Natural killer cell (primary cell): ENCODE data around the gene ADAM33. TPM values are rescaled to one million over a fixed set of nuclear protein-coding genes. Genes with fewer than 3 reads are reported as not detected.

Source experiments
- ATAC-seq, 3 donors: fragments of 150-1000 bp in 2 of 3; fragments of 200-7000 bp in 1 of 3; cut with Tn5 transposase; 1 replicate in 1 of 3; 2 replicates in 2 of 3; pipeline ENCODE4 v1.10.0; 2021; ENCODE audit warnings: mild to moderate bottlenecking in 2 of 3, moderate library complexity in 2 of 3
- DNase-seq, 2 donors: peaks; one replicate each; pipeline versions ENCODE4 v3.0.0 to v3.0.0-alpha.2; 2013 to 2021; ENCODE audit warnings: mixed read lengths in 1 of 2
- H3K27ac ChIP-seq: one replicate; pipeline ENCODE4 v1.5.1; 2013; ENCODE audit warnings: mild to moderate bottlenecking, low read length
- H3K27me3 ChIP-seq: one replicate; pipeline ENCODE4 v1.6.1; 2013; ENCODE audit warnings: low read length; ENCODE audit not compliant: control insufficient read depth, insufficient read depth
- H3K36me3 ChIP-seq: one replicate; pipeline ENCODE4 v1.6.1; 2013; ENCODE audit warnings: low read length; ENCODE audit not compliant: control insufficient read depth, insufficient read depth
- H3K4me1 ChIP-seq: one replicate; pipeline ENCODE4 v1.6.1; 2013; ENCODE audit warnings: low read length; ENCODE audit not compliant: control insufficient read depth, insufficient read depth
- H3K4me3 ChIP-seq: one replicate; pipeline ENCODE4 v1.5.1; 2013; ENCODE audit warnings: low read length
- H3K9me3 ChIP-seq: one replicate; pipeline ENCODE4 v1.6.1; 2013; ENCODE audit warnings: low read length; ENCODE audit not compliant: control insufficient read depth, insufficient read depth
- H3K27ac Mint-ChIP-seq, 2 donors: one replicate each; pipeline ENCODE4 v1.8.0; 2022; ENCODE audit warnings: mild to moderate bottlenecking in 2 of 2, mixed read lengths in 2 of 2, moderate library complexity in 1 of 2
- H3K27me3 Mint-ChIP-seq, 2 donors: one replicate each; pipeline ENCODE4 v1.8.0; 2022; ENCODE audit warnings: low read depth in 2 of 2, mixed read lengths in 2 of 2
- H3K36me3 Mint-ChIP-seq: one replicate; pipeline ENCODE4 v1.8.0; 2022; ENCODE audit warnings: mixed read lengths
- H3K4me1 Mint-ChIP-seq, 2 donors: one replicate each; pipeline ENCODE4 v1.8.0; 2022; ENCODE audit warnings: mixed read lengths in 2 of 2
- H3K4me3 Mint-ChIP-seq: one replicate; pipeline ENCODE4 v1.8.0; 2022; ENCODE audit warnings: mild to moderate bottlenecking, moderate library complexity, mixed read lengths
- H3K9me3 Mint-ChIP-seq, 2 donors: one replicate each; pipeline ENCODE4 v1.8.0; 2022; ENCODE audit warnings: mixed read lengths in 2 of 2
- WGBS: methylation state at CpG from one replicate; pipeline ENCODE4 v1.1.7; 2013; ENCODE audit warnings: missing lambda C conversion rate; ENCODE audit not compliant: insufficient coverage; 5-methylcytosine and 5-hydroxymethylcytosine counted together
- intact Hi-C: fragments of 100-400 bp; cut with micrococcal nuclease; formaldehyde crosslinking; loops from one replicate; pipeline ENCODE4 v1.14.2; 2022
- total RNA-seq, 4 donors: library from RNA; stranded (reverse); fragments of 120-200 nt in 1 of 4; gene quantifications; one replicate each; pipeline versions ENCODE4 v1.2.3 to v1.2.4, GENCODE V29; 2013 to 2022
- TF ChIP-seq, protein P1 (sequence below): fragments of 200-600 bp; IDR thresholded peaks from one replicate; pipeline ENCODE4 v1.8.0; 2022; ENCODE audit warnings: antibody characterized with exemption

The ADAM33 gene
- total RNA-seq, 3 donors from 2014 or later (not counting 1 experiment from before 2014, with no cell fraction given) = not detected

DNA sequence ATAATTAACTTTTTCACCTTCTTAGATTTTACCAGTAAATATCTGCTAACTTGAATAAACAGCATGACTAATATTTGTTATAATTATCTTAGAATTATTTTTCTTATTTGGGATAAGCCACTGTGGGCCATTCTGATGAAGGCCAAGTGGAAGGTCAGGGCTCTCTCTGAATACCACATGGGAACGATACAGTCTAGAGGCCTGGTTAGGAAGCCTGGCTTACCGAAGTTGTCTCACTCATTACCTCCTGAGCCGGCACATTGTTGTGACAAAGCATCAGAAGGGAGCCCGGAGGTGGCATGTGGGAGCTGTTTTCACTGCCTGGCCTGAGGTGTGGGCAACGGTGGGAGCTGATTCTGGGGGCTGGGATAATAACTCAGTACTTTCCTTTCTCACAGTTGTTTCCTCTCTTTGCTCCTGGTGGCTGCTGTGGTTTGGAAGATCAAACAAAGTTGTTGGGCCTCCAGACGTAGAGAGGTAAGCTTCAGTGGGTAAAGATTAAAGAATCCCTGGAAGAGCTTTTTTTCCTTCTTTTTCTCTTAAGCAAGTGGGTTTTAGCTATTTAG is 47.8 kb downstream of the ADAM33 start:
- Mint-ChIP-seq H3K36me3 (peaks cover 6% of the 10 kb centered on the region), H3K4me1 (no peaks in the 10 kb centered on the region), H3K27ac (no peak overlapping the region), H3K9me3 (no peaks in the 10 kb centered on the region), H3K4me3 (no peak overlapping the region), H3K27me3 (no peaks in the 10 kb centered on the region)
- H3K4me3 ChIP-seq = no peak overlapping the region
- no peak for ATAC-seq
- intact Hi-C loops = no loop called here
- no peaks in the 10 kb centered on the region for H3K4me1 ChIP-seq
- no peaks in the 10 kb centered on the region for H3K27me3 ChIP-seq
- whole genome bisulfite sequencing = 73% methylated on average over 5 of the region's 6 CpGs
- no peaks in the 10 kb centered on the region for H3K9me3 ChIP-seq
- TF ChIP-seq, protein P1, sequence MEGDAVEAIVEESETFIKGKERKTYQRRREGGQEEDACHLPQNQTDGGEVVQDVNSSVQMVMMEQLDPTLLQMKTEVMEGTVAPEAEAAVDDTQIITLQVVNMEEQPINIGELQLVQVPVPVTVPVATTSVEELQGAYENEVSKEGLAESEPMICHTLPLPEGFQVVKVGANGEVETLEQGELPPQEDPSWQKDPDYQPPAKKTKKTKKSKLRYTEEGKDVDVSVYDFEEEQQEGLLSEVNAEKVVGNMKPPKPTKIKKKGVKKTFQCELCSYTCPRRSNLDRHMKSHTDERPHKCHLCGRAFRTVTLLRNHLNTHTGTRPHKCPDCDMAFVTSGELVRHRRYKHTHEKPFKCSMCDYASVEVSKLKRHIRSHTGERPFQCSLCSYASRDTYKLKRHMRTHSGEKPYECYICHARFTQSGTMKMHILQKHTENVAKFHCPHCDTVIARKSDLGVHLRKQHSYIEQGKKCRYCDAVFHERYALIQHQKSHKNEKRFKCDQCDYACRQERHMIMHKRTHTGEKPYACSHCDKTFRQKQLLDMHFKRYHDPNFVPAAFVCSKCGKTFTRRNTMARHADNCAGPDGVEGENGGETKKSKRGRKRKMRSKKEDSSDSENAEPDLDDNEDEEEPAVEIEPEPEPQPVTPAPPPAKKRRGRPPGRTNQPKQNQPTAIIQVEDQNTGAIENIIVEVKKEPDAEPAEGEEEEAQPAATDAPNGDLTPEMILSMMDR = no peak
- no peak overlapping the region for H3K27ac ChIP-seq
- peaks cover 4% of the 10 kb centered on the region for H3K36me3 ChIP-seq
- DNase-seq = no peak

DNA sequence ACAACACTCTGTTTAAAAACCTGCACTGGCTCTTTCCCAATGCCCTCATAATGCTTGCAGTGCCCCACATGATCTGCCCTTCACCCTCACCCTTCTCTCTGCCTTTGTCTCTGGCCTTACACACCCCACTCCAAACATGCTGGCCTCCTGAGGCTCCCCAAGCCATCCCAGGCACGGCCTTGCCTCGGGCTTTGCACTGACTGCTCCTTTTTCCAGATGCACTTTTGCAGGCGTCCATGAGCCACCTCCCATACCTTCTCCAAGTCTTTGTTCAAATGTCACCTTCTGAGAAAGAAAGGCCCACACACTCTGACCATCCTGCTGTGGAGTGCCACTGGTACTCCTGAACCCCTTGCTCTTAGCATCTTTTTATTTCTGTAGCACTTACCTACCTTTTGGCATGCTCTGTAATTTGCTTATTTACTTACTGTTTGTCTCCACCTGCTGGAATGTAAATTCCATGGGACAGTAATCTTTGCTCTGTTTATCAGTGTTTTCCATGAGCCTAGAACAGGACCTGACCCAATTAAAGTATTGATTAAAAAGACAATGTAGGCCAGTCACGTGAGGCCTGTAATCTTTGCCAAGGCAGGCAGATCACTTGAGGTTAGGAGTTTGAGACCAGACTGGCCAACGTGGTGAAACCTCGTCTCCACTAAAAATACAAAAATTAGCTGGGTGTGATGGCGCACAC is 49.4 kb downstream of the ADAM33 start:
- no peak overlapping the region for H3K27ac Mint-ChIP-seq

DNA sequence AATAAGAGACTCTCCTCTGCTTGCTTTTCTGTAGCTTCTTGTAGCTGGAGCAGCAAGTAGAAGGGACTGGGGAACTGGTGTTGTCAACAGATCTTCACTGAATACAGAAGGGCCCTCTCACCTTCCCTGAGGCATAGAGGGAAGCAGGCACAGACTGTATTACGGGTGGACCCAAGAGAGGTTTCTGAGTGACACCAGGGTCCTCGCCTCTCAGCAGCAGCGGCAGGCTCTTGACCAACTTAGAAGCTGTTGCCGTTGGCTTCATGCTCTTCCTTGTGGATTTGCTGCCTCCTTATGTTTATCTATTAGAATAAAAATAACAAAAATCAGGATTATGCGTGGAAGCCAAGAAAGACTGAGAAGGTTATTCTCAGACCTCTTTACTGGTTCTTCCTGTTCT is 50.3 kb downstream of the ADAM33 start:
- H3K36me3 ChIP-seq = peaks cover 2% of the 10 kb centered on the region
- no peaks in the 10 kb centered on the region for H3K27me3 ChIP-seq
- H3K4me1 Mint-ChIP-seq = no peaks in the 10 kb centered on the region
- 100% methylated on average over 5 of the region's 5 CpGs for WGBS
- H3K36me3 Mint-ChIP-seq = peaks cover 15% of the 10 kb centered on the region
- intact Hi-C loops = no loop called here
- TF ChIP-seq, protein P1 = no peak
- ATAC-seq (no peak), DNase-seq (no peak)
- H3K27me3 Mint-ChIP-seq = no peaks in the 10 kb centered on the region
- H3K9me3 ChIP-seq = no peaks in the 10 kb centered on the region
- no peak overlapping the region for H3K4me3 Mint-ChIP-seq
- H3K4me1 ChIP-seq = no peaks in the 10 kb centered on the region
- H3K27ac ChIP-seq = no peak overlapping the region
- H3K4me3 ChIP-seq = no peak overlapping the region
- no peak overlapping the region for H3K27ac Mint-ChIP-seq
- no peaks in the 10 kb centered on the region for H3K9me3 Mint-ChIP-seq

More for the DNA sequence above, 49.4 kb downstream of the ADAM33 start:
- Mint-ChIP-seq H3K4me3 (no peak overlapping the region), H3K4me1 (no peaks in the 10 kb centered on the region), H3K9me3 (no peaks in the 10 kb centered on the region), H3K36me3 (peaks cover 8% of the 10 kb centered on the region), H3K27me3 (no peaks in the 10 kb centered on the region)
- intact Hi-C loops = no loop called here
- DNase-seq (no peak), ATAC-seq (no peak)
- no peak overlapping the region for H3K4me3 ChIP-seq
- WGBS = 90% methylated on average over 7 of the region's 7 CpGs
- H3K27me3 ChIP-seq = no peaks in the 10 kb centered on the region
- TF ChIP-seq, protein P1 = no peak
- no peaks in the 10 kb centered on the region for H3K4me1 ChIP-seq
- peaks cover 2% of the 10 kb centered on the region for H3K36me3 ChIP-seq
- no peaks in the 10 kb centered on the region for H3K9me3 ChIP-seq
- H3K27ac ChIP-seq = no peak overlapping the region
